WTC11 (cell line): ENCODE results near the gene TBC1D22A. TPM values are rescaled to one million over a fixed set of nuclear protein-coding genes. Genes with fewer than 3 reads are reported as not detected.

Experiments used
- ATAC-seq: fragments of 200-7000 bp; cut with Tn5 transposase; 2 replicates; pipeline ENCODE4 v1.10.0; 2021; ENCODE audit warnings: mild to moderate bottlenecking, moderate library complexity
- CTCF ChIA-PET: fragments of 300-600 bp; sonication (Branson Sonifier 250); formaldehyde crosslinking; loops from one replicate; lab custom pipeline; 2021; ENCODE audit warnings: antibody characterized with exemption; lab: Charles Lee
- POLR2A ChIA-PET: fragments of 350-600 bp; sonication (Branson Sonifier 250); formaldehyde crosslinking; loops from one replicate; lab custom pipeline; 2021; ENCODE audit warnings: antibody characterized with exemption; lab: Charles Lee
- DNase-seq: peaks from one replicate; pipeline ENCODE4 v3.0.0; 2021; ENCODE audit warnings: low spot score
- H3K27ac Mint-ChIP-seq: 2 replicates; pipeline ENCODE4 v1.8.0; 2021; ENCODE audit warnings: mixed read lengths
- H3K27me3 Mint-ChIP-seq: 2 replicates; pipeline ENCODE4 v1.8.0; 2021; ENCODE audit warnings: low read depth, mild to moderate bottlenecking, moderate library complexity, mixed read lengths
- H3K36me3 Mint-ChIP-seq: 2 replicates; pipeline ENCODE4 v1.8.0; 2021; ENCODE audit warnings: mixed read lengths
- H3K4me1 Mint-ChIP-seq: 2 replicates; pipeline ENCODE4 v1.8.0; 2022; ENCODE audit warnings: mixed read lengths
- H3K4me3 Mint-ChIP-seq: 2 replicates; pipeline ENCODE4 v1.8.0; 2021; ENCODE audit warnings: mild to moderate bottlenecking, moderate library complexity, mixed read lengths
- H3K9me3 Mint-ChIP-seq: 2 replicates; pipeline ENCODE4 v1.8.0; 2021; ENCODE audit warnings: mixed read lengths
- CBFB ChIP-seq: sonication (generic); formaldehyde crosslinking; IDR thresholded peaks from 2 replicates; pipeline ENCODE4 v1.8.1; 2022; ENCODE audit warnings: mild to moderate bottlenecking, low read depth, missing genetic modification reagents
- E2F4 ChIP-seq: sonication (generic); formaldehyde crosslinking; IDR thresholded peaks from 2 replicates; pipeline ENCODE4 v1.8.1; 2022; ENCODE audit warnings: low read depth, mild to moderate bottlenecking, moderate library complexity, missing genetic modification reagents, borderline replicate concordance
- EMX1 ChIP-seq: fragments of 250-450 bp; sonication (Bioruptor Pico); IDR thresholded peaks from 2 replicates; pipeline ENCODE4 v1.8.0; 2021; ENCODE audit warnings: mild to moderate bottlenecking
- ERG ChIP-seq: fragments of 250-450 bp; sonication (Bioruptor Pico); IDR thresholded peaks from 2 replicates; pipeline ENCODE4 v1.8.0; 2021; ENCODE audit warnings: mild to moderate bottlenecking
- GABPB1 ChIP-seq: sonication (generic); formaldehyde crosslinking; IDR thresholded peaks from 2 replicates; pipeline ENCODE4 v1.8.1; 2023; ENCODE audit warnings: mild to moderate bottlenecking, missing genetic modification reagents
- GTF2I ChIP-seq: fragments of 250-450 bp; sonication (Bioruptor Pico); conservative IDR thresholded peaks from 2 replicates; pipeline ENCODE4 v1.4.0; 2021; ENCODE audit warnings: mild to moderate bottlenecking
- HMGA2 ChIP-seq: fragments of 250-450 bp; sonication (Bioruptor Pico); IDR thresholded peaks from 2 replicates; pipeline ENCODE4 v1.4.0; 2021; ENCODE audit warnings: mild to moderate bottlenecking, moderate library complexity
- IRF1 ChIP-seq: sonication (generic); formaldehyde crosslinking; IDR thresholded peaks from 2 replicates; pipeline ENCODE4 v1.8.0; 2023; ENCODE audit warnings: missing genetic modification reagents
- JAZF1 ChIP-seq: fragments of 250-450 bp; sonication (Bioruptor Pico); IDR thresholded peaks from 2 replicates; pipeline ENCODE4 v1.9.0; 2021; ENCODE audit warnings: moderate library complexity, mild to moderate bottlenecking, inconsistent platforms
- NFE2L1 ChIP-seq: sonication (generic); formaldehyde crosslinking; IDR thresholded peaks from 2 replicates; pipeline ENCODE4 v1.8.1; 2023; ENCODE audit warnings: missing genetic modification reagents
- NFYB ChIP-seq: sonication (generic); formaldehyde crosslinking; conservative IDR thresholded peaks from 2 replicates; pipeline ENCODE4 v1.8.0; 2022; ENCODE audit warnings: low read depth, missing genetic modification reagents
- OVOL2 ChIP-seq: fragments of 250-450 bp; sonication (Bioruptor Pico); IDR thresholded peaks from 2 replicates; pipeline ENCODE4 v1.9.0; 2021; ENCODE audit warnings: mild to moderate bottlenecking, borderline replicate concordance
- RELA ChIP-seq: sonication (generic); formaldehyde crosslinking; IDR thresholded peaks from 2 replicates; pipeline ENCODE4 v1.8.1; 2022; ENCODE audit warnings: missing genetic modification reagents, mild to moderate bottlenecking, borderline replicate concordance
- ZNF219 ChIP-seq: sonication (generic); formaldehyde crosslinking; IDR thresholded peaks from 2 replicates; pipeline ENCODE4 v1.8.0; 2023; ENCODE audit warnings: missing genetic modification reagents, mild to moderate bottlenecking, borderline replicate concordance
- ZNF263 ChIP-seq: sonication (generic); formaldehyde crosslinking; IDR thresholded peaks from 2 replicates; pipeline ENCODE4 v1.8.1; 2022; ENCODE audit warnings: low read depth, mild to moderate bottlenecking, moderate library complexity, missing genetic modification reagents
- ZNF425 ChIP-seq: fragments of 250-450 bp; sonication (Bioruptor Pico); conservative IDR thresholded peaks from 2 replicates; pipeline ENCODE4 v1.9.0; 2021; ENCODE audit warnings: mild to moderate bottlenecking
- total RNA-seq: library from RNA; stranded (reverse); gene quantifications from 3 replicates; pipeline ENCODE4 v1.2.3, GENCODE V29; 2021
- TF ChIP-seq, protein P1 (sequence below): sonication (generic); formaldehyde crosslinking; IDR thresholded peaks from 2 replicates; pipeline ENCODE4 v1.8.1; 2023; ENCODE audit warnings: mild to moderate bottlenecking, missing genetic modification reagents, moderate library complexity
- TF ChIP-seq, protein P2 (sequence below): sonication (generic); formaldehyde crosslinking; conservative IDR thresholded peaks from 2 replicates; pipeline ENCODE4 v1.8.1; 2022; ENCODE audit warnings: mild to moderate bottlenecking, missing genetic modification reagents

The TBC1D22A gene
- total RNA-seq, 1 experiment from 2014 or later: 18.1 TPM

DNA sequence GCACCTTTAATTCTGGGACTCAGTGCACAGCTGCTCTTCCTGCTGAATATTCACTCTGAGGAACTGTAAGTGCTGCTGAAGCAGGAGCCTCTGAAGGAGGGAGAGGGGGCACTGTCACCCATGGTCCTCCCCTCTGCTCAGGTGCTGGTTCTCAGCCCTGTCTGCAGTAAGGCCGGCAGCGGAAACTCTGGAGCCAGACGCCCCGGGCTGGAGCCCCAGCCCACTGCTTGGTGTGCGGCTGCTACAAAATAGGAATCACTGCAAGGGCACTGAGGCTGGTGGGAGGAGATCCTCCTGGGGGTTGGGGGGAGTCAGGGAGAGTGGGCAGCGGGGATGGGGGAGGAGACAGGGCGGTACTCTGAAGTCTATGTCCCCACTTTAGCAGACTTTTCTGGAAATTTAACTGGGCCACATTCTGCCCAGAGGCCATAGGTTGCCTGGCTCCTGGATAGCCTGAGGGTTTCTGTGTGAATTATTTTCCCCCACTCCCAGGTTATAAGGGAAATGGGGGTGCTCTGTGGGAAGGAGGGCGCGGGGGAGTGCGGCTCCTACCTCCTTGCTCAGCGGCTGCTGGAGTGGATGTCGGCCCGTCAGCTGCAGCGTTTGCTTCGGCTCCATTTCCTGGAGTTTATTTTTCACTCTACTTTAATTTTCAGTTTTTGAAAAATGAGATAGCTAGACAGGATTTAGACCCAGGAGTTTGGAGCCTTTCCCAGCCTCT, 33.6 kb downstream of the TBC1D22A start (continued):
- TF ChIP-seq ZNF425 (CRISPR knock-in tag) (no peak), ZNF263 (CRISPR knock-in tag) (no peak), CBFB (CRISPR knock-in tag) (no peak), OVOL2 (CRISPR knock-in tag) (no peak)

DNA sequence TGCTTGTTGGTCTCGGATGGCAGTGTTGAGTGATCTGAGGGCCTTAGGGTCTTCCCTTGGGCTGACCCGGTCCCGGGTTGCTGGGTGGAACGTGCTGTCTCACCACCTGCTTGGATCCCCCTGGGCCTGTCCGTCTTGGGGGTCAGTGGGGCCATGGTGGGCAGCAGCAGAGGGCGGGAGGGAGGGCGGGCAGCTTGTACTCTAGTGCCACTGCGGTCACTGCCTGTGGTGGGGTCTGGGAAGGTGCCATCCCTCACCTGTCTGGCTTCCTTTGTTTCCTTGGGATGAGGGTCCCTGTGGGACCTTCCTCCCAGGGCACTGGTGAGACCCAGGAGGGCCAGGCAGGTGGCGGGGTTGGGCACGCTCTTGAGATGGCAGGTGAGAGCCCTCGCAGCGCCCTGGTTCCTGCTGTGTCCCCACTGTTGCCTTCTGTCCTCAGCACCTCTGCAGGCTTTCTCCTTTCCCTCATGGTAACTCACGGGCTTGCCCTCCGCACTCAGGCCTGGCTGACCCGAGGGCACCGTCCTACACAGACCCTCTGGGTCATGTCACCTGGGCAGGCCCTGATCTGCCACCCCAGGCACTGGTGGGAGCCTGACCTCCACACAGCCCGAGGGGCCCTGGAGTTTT, 34.2 kb downstream of the TBC1D22A start:
- peaks cover 15% of the 10 kb centered on the region; the same call in 1 of the 2 replicates for H3K36me3 Mint-ChIP-seq
- no peak overlapping the region for H3K4me3 Mint-ChIP-seq
- H3K9me3 Mint-ChIP-seq: no peaks in the 10 kb centered on the region
- H3K4me1 Mint-ChIP-seq: no peaks in the 10 kb centered on the region
- ChIA-PET POLR2A (no interaction called here), CTCF (interaction anchor here (0.6 to 1.0 kb wide), 7 partner anchors 16 to 152 kb away, joined by 3 to 5 read pairs (median 3); partner anchors contain the start of gene TBC1D22A)
- no peak for ATAC-seq
- DNase-seq: no peak
- TF ChIP-seq ZNF219 (CRISPR knock-in tag) (no peak), E2F4 (CRISPR knock-in tag) (no peak), GABPB1 (CRISPR knock-in tag) (no peak), RELA (CRISPR knock-in tag) (no peak), IRF1 (CRISPR knock-in tag) (no peak), ERG (CRISPR knock-in tag) (no peak), OVOL2 (CRISPR knock-in tag) (no peak)
- TF ChIP-seq, protein P1, sequence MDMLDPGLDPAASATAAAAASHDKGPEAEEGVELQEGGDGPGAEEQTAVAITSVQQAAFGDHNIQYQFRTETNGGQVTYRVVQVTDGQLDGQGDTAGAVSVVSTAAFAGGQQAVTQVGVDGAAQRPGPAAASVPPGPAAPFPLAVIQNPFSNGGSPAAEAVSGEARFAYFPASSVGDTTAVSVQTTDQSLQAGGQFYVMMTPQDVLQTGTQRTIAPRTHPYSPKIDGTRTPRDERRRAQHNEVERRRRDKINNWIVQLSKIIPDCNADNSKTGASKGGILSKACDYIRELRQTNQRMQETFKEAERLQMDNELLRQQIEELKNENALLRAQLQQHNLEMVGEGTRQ (CRISPR knock-in tag): no peak
- TF ChIP-seq, protein P2, sequence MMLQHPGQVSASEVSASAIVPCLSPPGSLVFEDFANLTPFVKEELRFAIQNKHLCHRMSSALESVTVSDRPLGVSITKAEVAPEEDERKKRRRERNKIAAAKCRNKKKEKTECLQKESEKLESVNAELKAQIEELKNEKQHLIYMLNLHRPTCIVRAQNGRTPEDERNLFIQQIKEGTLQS: no peak
- H3K27ac Mint-ChIP-seq: peak overlapping the region; percentile 60; the same call in 1 of the 2 replicates
- no peaks in the 10 kb centered on the region for H3K27me3 Mint-ChIP-seq

- TF ChIP-seq NFE2L1 (CRISPR knock-in tag): no peak
- TF ChIP-seq NFYB (CRISPR knock-in tag): no peak
- no peak for TF ChIP-seq E2F4 (CRISPR knock-in tag)
- TF ChIP-seq HMGA2 (CRISPR knock-in tag): no peak
- no peak for TF ChIP-seq GTF2I (CRISPR knock-in tag)
- no peak for TF ChIP-seq CBFB (CRISPR knock-in tag)
- TF ChIP-seq JAZF1 (CRISPR knock-in tag): no peak
- no peak for TF ChIP-seq EMX1 (CRISPR knock-in tag)
- ATAC-seq: peak; percentile 31; the same call in 1 of the 2 replicates
- ChIA-PET POLR2A (no interaction called here), CTCF (interaction anchor here (0.6 to 1.0 kb wide), 7 partner anchors 17 to 151 kb away, joined by 3 to 5 read pairs (median 3); partner anchors contain the start of gene TBC1D22A)
- no peaks in the 10 kb centered on the region for H3K9me3 Mint-ChIP-seq
- no peaks in the 10 kb centered on the region for H3K4me1 Mint-ChIP-seq
- no peaks in the 10 kb centered on the region for H3K27me3 Mint-ChIP-seq
- DNase-seq: no peak
- H3K4me3 Mint-ChIP-seq: no peak overlapping the region
- H3K36me3 Mint-ChIP-seq: peaks cover 15% of the 10 kb centered on the region; the same call in 1 of the 2 replicates
- peak overlapping the region; percentile 60; the same call in 1 of the 2 replicates for H3K27ac Mint-ChIP-seq
Observed at GRCh38 chr22:46797355-46797754, 34.9 kb downstream of the TBC1D22A start.
